GM13977 (cell line): ENCODE results near the gene KLC1.

ENCODE experiments used
- DNase-seq: peaks from one replicate; pipeline ENCODE4 v3.0.0; 2012; ENCODE audit warnings: low spot score
- CTCF ChIP-seq: IDR thresholded peaks from 2 replicates; pipeline ENCODE4 v1.5.1; 2012; ENCODE audit warnings: mild to moderate bottlenecking, control low read depth; ENCODE audit not compliant: insufficient read depth; ENCODE audit errors: extremely low read depth, missing control alignments
- in situ Hi-C: fragments of 300-500 bp; cut with MboI; formaldehyde crosslinking; loops from one replicate; pipeline ENCODE4 v1.12.0; 2022; ENCODE audit warnings: low sequenced_read_pairs, low pct_unique_long_range_greater_than_20kb, mixed read lengths, inconsistent platforms; ENCODE audit not compliant: unreplicated experiment

Gene KLC1

GRCh38 chr14:103692159-103692558 lies 63.1 kb downstream of the KLC1 start:
- DNase-seq, result no peak
- TF ChIP-seq CTCF, result no peak
- in situ Hi-C loops, result no loop called here

- no peak for TF ChIP-seq CTCF
- DNase-seq, result no peak
- in situ Hi-C loops, result no loop called here
Measured at GRCh38 chr14:103692871-103693270, 63.9 kb downstream of the KLC1 start.

GRCh38 chr14:103693515-103693914 lies 64.5 kb downstream of the KLC1 start:
- DNase-seq, result no peak
- TF ChIP-seq CTCF, result no peak
- in situ Hi-C loops, result no loop called here

GRCh38 chr14:103694572-103695026 lies 65.6 kb downstream of the KLC1 start:
- in situ Hi-C loops, result no loop called here
- DNase-seq, result no peak
- TF ChIP-seq CTCF, result no peak

- in situ Hi-C loops, result no loop called here
- DNase-seq, result no peak
- no peak for TF ChIP-seq CTCF
Measured at GRCh38 chr14:103695296-103696069, 66.5 kb downstream of the KLC1 start.

GRCh38 chr14:103696070-103696402 lies 67.0 kb downstream of the KLC1 start:
- DNase-seq, result no peak
- TF ChIP-seq CTCF, result no peak
- in situ Hi-C loops, result no loop called here

GRCh38 chr14:103696466-103697071 lies 67.6 kb downstream of the KLC1 start:
- TF ChIP-seq CTCF, result no peak
- DNase-seq, result no peak
- in situ Hi-C loops, result no loop called here
